Measurements from ENCODE around the gene SH3RF2.

DNA sequence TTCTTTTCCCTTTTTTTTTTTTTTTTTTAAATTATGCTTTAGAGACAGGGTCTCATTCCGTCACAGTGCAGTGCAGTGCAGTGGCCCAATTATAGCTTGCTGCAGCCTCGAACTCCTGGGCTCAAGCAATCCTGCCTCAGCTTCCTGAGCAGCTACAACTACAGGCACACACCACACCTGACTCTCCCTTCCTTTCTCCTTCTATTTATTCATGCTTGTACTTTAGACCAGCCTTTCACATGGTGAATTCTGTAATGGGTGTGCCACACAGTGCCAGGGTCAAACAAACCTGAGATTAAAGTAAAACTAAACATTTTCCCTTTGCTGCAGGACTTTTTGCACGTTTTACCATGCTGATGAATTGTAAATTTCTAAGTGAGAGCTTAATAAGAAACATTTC is 8.0 kb downstream of the SH3RF2 start:
- TF ChIP-seq, protein P1, sequence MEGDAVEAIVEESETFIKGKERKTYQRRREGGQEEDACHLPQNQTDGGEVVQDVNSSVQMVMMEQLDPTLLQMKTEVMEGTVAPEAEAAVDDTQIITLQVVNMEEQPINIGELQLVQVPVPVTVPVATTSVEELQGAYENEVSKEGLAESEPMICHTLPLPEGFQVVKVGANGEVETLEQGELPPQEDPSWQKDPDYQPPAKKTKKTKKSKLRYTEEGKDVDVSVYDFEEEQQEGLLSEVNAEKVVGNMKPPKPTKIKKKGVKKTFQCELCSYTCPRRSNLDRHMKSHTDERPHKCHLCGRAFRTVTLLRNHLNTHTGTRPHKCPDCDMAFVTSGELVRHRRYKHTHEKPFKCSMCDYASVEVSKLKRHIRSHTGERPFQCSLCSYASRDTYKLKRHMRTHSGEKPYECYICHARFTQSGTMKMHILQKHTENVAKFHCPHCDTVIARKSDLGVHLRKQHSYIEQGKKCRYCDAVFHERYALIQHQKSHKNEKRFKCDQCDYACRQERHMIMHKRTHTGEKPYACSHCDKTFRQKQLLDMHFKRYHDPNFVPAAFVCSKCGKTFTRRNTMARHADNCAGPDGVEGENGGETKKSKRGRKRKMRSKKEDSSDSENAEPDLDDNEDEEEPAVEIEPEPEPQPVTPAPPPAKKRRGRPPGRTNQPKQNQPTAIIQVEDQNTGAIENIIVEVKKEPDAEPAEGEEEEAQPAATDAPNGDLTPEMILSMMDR (IDR thresholded peaks at IDR 0.05 in 2 of 3, conservative IDR thresholded peaks at IDR 0.05 in 1 of 3; ENCODE audit: insufficient read depth in 2 of 3, low read depth in 1 of 3, low read length in 3 of 3) = no peak
- TF ChIP-seq, protein P2, sequence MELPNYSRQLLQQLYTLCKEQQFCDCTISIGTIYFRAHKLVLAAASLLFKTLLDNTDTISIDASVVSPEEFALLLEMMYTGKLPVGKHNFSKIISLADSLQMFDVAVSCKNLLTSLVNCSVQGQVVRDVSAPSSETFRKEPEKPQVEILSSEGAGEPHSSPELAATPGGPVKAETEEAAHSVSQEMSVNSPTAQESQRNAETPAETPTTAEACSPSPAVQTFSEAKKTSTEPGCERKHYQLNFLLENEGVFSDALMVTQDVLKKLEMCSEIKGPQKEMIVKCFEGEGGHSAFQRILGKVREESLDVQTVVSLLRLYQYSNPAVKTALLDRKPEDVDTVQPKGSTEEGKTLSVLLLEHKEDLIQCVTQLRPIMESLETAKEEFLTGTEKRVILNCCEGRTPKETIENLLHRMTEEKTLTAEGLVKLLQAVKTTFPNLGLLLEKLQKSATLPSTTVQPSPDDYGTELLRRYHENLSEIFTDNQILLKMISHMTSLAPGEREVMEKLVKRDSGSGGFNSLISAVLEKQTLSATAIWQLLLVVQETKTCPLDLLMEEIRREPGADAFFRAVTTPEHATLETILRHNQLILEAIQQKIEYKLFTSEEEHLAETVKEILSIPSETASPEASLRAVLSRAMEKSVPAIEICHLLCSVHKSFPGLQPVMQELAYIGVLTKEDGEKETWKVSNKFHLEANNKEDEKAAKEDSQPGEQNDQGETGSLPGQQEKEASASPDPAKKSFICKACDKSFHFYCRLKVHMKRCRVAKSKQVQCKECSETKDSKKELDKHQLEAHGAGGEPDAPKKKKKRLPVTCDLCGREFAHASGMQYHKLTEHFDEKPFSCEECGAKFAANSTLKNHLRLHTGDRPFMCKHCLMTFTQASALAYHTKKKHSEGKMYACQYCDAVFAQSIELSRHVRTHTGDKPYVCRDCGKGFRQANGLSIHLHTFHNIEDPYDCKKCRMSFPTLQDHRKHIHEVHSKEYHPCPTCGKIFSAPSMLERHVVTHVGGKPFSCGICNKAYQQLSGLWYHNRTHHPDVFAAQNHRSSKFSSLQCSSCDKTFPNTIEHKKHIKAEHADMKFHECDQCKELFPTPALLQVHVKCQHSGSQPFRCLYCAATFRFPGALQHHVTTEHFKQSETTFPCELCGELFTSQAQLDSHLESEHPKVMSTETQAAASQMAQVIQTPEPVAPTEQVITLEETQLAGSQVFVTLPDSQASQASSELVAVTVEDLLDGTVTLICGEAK (IDR thresholded peaks at IDR 0.05) = no peak
- TF ChIP-seq, protein P2 (CRISPR knock-in tag; IDR thresholded peaks at IDR 0.05) = no peak
- TF ChIP-seq TEAD2 (tag; IDR thresholded peaks at IDR 0.05) (no peak), KLF6 (CRISPR knock-in tag; IDR thresholded peaks at IDR 0.05; ENCODE audit: borderline replicate concordance) (no peak), ZNF282 (CRISPR knock-in tag; IDR thresholded peaks at IDR 0.05) (no peak), MEIS2 (IDR thresholded peaks at IDR 0.05; ENCODE audit: partially characterized antibody) (no peak), NFYB (IDR thresholded peaks at IDR 0.05; ENCODE audit: extremely low read depth, insufficient read length) (no peak)
- TF ChIP-seq, protein P3, sequence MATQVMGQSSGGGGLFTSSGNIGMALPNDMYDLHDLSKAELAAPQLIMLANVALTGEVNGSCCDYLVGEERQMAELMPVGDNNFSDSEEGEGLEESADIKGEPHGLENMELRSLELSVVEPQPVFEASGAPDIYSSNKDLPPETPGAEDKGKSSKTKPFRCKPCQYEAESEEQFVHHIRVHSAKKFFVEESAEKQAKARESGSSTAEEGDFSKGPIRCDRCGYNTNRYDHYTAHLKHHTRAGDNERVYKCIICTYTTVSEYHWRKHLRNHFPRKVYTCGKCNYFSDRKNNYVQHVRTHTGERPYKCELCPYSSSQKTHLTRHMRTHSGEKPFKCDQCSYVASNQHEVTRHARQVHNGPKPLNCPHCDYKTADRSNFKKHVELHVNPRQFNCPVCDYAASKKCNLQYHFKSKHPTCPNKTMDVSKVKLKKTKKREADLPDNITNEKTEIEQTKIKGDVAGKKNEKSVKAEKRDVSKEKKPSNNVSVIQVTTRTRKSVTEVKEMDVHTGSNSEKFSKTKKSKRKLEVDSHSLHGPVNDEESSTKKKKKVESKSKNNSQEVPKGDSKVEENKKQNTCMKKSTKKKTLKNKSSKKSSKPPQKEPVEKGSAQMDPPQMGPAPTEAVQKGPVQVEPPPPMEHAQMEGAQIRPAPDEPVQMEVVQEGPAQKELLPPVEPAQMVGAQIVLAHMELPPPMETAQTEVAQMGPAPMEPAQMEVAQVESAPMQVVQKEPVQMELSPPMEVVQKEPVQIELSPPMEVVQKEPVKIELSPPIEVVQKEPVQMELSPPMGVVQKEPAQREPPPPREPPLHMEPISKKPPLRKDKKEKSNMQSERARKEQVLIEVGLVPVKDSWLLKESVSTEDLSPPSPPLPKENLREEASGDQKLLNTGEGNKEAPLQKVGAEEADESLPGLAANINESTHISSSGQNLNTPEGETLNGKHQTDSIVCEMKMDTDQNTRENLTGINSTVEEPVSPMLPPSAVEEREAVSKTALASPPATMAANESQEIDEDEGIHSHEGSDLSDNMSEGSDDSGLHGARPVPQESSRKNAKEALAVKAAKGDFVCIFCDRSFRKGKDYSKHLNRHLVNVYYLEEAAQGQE (IDR thresholded peaks at IDR 0.05; ENCODE audit: borderline replicate concordance) = no peak
- TF ChIP-seq, protein P3 (CRISPR knock-in tag; IDR thresholded peaks at IDR 0.05; ENCODE audit: low read depth) = no peak

Measured in K562 (cell line).